ENCODE measurements around the gene PRKN.

PRKN gene

GRCh38 chr6:162753775-162754174 lies 26.2 kb upstream of the PRKN start:
- TF ChIP-seq EZH2 (optimal IDR thresholded peaks at IDR 0.05; ENCODE audit: low read depth, low read length) (no peak), EZH2phosphoT487 (IDR thresholded peaks at IDR 0.05; ENCODE audit: low read length) (no peak), CTCF (IDR thresholded peaks at IDR 0.05; ENCODE audit: low read length) (no peak)
- no peaks in the 10 kb centered on the region for H3K9me2 ChIP-seq (replicated peaks; ENCODE audit: insufficient read depth, low read length)
- no peak overlapping the region for H3K4me3 ChIP-seq (ENCODE audit: low read length)
- H3K9me3 ChIP-seq (replicated peaks; ENCODE audit: insufficient read depth, low read length) = no peaks in the 10 kb centered on the region
- H3K4me1 ChIP-seq (ENCODE audit: low read length) = no peaks in the 10 kb centered on the region
- H3K4me2 ChIP-seq (ENCODE audit: low read depth, low read length) = no peak overlapping the region
- H3K36me3 ChIP-seq (replicated peaks; ENCODE audit: insufficient read depth, low read length) = no peaks in the 10 kb centered on the region
- H2AFZ ChIP-seq (ENCODE audit: low read length) = no peak overlapping the region
- no peaks in the 10 kb centered on the region for H4K20me1 ChIP-seq (ENCODE audit: insufficient read depth, low read length)
- DNase-seq = no peak
- H3K79me2 ChIP-seq (ENCODE audit: low read length) = no peaks in the 10 kb centered on the region
- no peaks in the 10 kb centered on the region for H3K27me3 ChIP-seq (replicated peaks; ENCODE audit: insufficient read depth, low read length)
- no peaks in the 10 kb centered on the region for H3F3A ChIP-seq (ENCODE audit: insufficient read depth, low read length)
- no peak overlapping the region for H3K27ac ChIP-seq (ENCODE audit: low read length)
- H3K9ac ChIP-seq (ENCODE audit: low read length) = no peak overlapping the region

- Histone ChIP-seq H3K79me2 (ENCODE audit: low read length) (no peaks in the 10 kb centered on the region), H3K9me3 (replicated peaks; ENCODE audit: insufficient read depth, low read length) (no peaks in the 10 kb centered on the region), H3K4me1 (ENCODE audit: low read length) (no peaks in the 10 kb centered on the region), H3K9ac (ENCODE audit: low read length) (no peak overlapping the region), H3K9me2 (replicated peaks; ENCODE audit: insufficient read depth, low read length) (no peaks in the 10 kb centered on the region), H3F3A (ENCODE audit: insufficient read depth, low read length) (no peaks in the 10 kb centered on the region), H3K27me3 (replicated peaks; ENCODE audit: insufficient read depth, low read length) (no peaks in the 10 kb centered on the region), H3K36me3 (replicated peaks; ENCODE audit: insufficient read depth, low read length) (no peaks in the 10 kb centered on the region), H4K20me1 (ENCODE audit: insufficient read depth, low read length) (no peaks in the 10 kb centered on the region), H3K27ac (ENCODE audit: low read length) (no peak overlapping the region), H2AFZ (ENCODE audit: low read length) (no peak overlapping the region), H3K4me3 (ENCODE audit: low read length) (no peak overlapping the region), H3K4me2 (ENCODE audit: low read depth, low read length) (no peak overlapping the region)
- DNase-seq = no peak
- TF ChIP-seq EZH2 (optimal IDR thresholded peaks at IDR 0.05; ENCODE audit: low read depth, low read length) (no peak), CTCF (IDR thresholded peaks at IDR 0.05; ENCODE audit: low read length) (no peak), EZH2phosphoT487 (IDR thresholded peaks at IDR 0.05; ENCODE audit: low read length) (no peak)
Measured at GRCh38 chr6:162751211-162751859, 23.8 kb upstream of the PRKN start.

- no peaks in the 10 kb centered on the region for H3K4me1 ChIP-seq (ENCODE audit: low read length)
- H4K20me1 ChIP-seq (ENCODE audit: insufficient read depth, low read length) = no peaks in the 10 kb centered on the region
- no peaks in the 10 kb centered on the region for H3K36me3 ChIP-seq (replicated peaks; ENCODE audit: insufficient read depth, low read length)
- H3K9ac ChIP-seq (ENCODE audit: low read length) = no peak overlapping the region
- H3K4me3 ChIP-seq (ENCODE audit: low read length) = no peak overlapping the region
- no peaks in the 10 kb centered on the region for H3K9me2 ChIP-seq (replicated peaks; ENCODE audit: insufficient read depth, low read length)
- H3K4me2 ChIP-seq (ENCODE audit: low read depth, low read length) = no peak overlapping the region
- no peaks in the 10 kb centered on the region for H3K27me3 ChIP-seq (replicated peaks; ENCODE audit: insufficient read depth, low read length)
- no peaks in the 10 kb centered on the region for H3K79me2 ChIP-seq (ENCODE audit: low read length)
- H3F3A ChIP-seq (ENCODE audit: insufficient read depth, low read length) = no peaks in the 10 kb centered on the region
- no peak for TF ChIP-seq EZH2phosphoT487 (IDR thresholded peaks at IDR 0.05; ENCODE audit: low read length)
- TF ChIP-seq CTCF (IDR thresholded peaks at IDR 0.05; ENCODE audit: low read length) = no peak
- no peak for TF ChIP-seq EZH2 (optimal IDR thresholded peaks at IDR 0.05; ENCODE audit: low read depth, low read length)
- no peak for DNase-seq
- no peak overlapping the region for H3K27ac ChIP-seq (ENCODE audit: low read length)
- H3K9me3 ChIP-seq (replicated peaks; ENCODE audit: insufficient read depth, low read length) = no peaks in the 10 kb centered on the region
- H2AFZ ChIP-seq (ENCODE audit: low read length) = no peak overlapping the region
Measured at GRCh38 chr6:162750776-162751175, 23.2 kb upstream of the PRKN start.
